Measurements from ENCODE around the gene PRSS48.
"Not testable (repeated sequence)": the region's sequence is repeated elsewhere in the genome, so short reads cannot be mapped to it uniquely, and the experiment has no call there.

PRSS48 gene, protein sequence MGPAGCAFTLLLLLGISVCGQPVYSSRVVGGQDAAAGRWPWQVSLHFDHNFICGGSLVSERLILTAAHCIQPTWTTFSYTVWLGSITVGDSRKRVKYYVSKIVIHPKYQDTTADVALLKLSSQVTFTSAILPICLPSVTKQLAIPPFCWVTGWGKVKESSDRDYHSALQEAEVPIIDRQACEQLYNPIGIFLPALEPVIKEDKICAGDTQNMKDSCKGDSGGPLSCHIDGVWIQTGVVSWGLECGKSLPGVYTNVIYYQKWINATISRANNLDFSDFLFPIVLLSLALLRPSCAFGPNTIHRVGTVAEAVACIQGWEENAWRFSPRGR

GRCh38 chr4:151276787-151277562 is at the start of gene PRSS48:
Gene PRSS48 (plus strand): TSS chr4:151277161. CDS start chr4:151277173, 12 bp downstream.
- peak in 1 of 2 donors; percentile 1 for DNase-seq (ENCODE audit: low read depth in 2 of 2)

- no peak for DNase-seq (ENCODE audit: low read depth in 2 of 2)
These were observed 49.8 kb upstream of the PRSS48 start for GRCh38 chr4:151227172-151227571.

- no peak for DNase-seq (ENCODE audit: low read depth in 2 of 2)
These were observed 49.2 kb upstream of the PRSS48 start for GRCh38 chr4:151227731-151228130.

DNA sequence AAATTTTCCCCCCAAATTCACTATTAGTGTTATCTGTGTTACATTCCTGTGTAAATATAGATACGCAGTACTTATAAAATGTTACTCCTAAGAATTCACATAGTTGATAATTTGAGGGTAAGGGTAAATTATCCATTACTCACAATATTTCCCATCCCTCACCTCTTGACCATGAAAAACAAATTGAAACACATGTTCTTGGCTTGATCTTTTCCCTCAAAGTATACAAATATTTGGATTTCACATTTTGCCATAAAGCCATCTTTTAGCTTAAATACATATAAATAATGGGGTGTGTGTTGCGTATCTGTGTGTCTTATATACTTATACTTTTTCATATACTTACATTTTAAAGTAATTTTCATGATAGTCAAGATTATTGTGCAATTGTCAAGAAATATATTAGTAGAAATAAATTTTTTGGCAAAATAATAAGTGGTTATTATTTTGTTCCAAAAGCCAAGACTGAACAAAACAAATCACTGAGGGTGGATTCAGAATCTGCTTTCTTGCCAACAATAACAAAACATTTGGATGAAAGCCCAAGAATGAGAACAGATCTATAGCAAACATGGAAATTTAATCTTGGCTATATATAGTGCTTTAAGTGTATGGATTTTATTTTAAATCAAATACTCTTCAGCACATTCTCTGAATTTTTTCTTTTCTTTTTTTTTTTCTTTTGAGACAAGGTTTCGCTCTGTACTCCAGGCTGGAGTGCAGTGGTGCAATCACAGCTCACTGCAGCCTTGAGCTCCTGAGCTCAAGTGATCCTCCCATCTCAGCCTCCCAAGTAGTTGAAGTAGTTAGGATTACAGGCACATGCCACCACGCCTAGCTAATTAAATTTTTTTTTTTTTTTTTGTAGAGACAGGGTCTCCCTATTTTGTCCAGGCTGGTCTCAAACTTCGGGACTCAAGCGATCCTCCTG is 48.5 kb upstream of the PRSS48 start:
- DNase-seq (ENCODE audit: low read depth in 2 of 2) = no peak

DNA sequence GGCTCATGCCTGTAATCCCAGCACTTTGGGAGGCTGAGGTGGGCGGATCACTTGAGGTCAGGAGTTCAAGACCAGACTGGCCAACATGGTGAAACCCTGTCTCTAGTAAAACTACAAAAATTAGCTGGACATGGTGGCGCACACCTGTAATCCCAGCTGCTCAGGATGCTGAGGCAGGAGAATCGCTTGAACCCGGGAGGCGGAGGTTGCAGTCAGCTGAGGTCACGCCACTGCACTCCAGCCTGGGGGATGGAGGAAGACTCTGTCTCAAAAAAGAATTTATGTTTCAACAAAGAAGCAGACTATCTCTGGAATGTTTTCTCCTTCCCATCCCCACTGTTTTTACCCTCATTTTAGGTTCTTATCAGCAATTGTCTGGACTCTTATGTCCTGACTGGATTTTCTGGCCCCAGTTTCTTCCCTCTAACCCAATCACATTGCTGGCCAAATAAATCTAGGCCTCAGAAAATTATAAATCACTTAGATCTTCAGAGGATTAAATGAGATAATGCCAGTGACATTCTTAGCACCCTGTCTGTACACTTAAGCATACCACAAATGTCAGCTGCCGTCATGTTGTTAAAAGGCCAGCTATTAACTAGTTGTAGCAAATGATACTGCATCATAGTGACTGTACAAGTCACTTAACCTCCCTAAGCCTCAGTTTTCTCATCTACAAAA is 44.9 kb upstream of the PRSS48 start:
- DNase-seq (ENCODE audit: low read depth in 2 of 2) = no peak

- DNase-seq (ENCODE audit: low read depth in 2 of 2) = no peak
These were observed 43.4 kb upstream of the PRSS48 start for GRCh38 chr4:151233600-151233999.

DNA sequence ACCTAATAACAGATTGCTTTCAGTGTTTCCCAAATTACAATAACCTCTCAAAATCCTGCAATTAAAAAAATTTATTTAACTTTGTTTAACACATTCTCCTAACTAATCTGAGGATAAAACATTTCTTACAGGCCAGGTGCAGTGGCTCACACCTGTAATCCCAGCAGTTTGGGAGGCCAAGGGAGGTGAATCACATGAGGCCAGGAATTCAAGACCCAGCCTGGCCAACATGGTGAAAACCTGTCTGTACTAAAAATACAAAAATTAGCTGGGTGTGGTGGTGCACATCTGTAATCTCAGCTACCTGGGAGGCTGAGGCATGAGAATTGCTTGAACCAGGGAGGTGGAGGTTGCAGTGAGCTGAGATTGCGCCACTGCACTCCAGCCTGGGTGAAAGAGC is 41.6 kb upstream of the PRSS48 start:
- not testable (repeated sequence) for DNase-seq (ENCODE audit: low read depth in 2 of 2)

DNA sequence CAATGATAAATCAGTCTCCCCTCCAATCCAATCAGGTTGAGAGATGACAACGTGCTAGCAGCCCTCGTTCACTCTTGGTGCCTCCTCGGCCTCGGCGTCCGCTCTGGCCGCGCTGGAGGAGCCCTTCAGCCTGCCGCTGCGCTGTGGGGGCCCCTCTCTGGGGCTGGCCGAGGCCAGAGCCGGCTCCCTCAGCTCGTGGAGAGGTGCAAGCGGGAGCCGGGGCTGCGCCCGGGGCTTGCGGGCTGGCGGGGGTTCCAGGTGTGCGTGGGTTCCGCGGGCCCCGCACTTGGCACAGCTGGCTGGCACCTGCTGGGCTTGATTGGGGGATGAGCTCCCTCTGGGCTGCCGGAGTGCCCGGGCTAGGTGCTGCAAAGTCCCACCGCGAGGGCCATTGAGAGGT is 40.9 kb upstream of the PRSS48 start:
- no peak for DNase-seq (ENCODE audit: low read depth in 2 of 2)

GRCh38 chr4:151238477-151238876 is 38.5 kb upstream of the PRSS48 start:
- DNase-seq (ENCODE audit: low read depth in 2 of 2) = no peak

DNA sequence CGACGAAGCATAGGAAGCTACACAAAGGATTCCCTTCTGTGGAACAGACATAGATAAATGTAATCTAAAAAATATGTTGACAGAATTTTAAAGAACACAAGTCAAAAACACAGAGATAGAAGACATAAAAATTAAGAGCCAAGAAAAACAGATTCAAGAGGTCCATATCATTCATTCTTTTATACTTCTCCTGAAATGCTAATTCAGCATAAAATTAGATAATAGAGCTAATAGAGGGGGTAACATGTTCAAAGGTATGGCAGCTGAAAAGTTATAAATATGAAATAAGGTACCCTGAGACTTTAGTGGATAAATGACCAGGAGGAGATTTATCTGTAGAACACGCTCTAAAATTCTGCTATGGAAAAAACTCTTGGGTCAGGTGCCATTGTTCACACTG is 37.4 kb upstream of the PRSS48 start:
- DNase-seq (ENCODE audit: low read depth in 2 of 2) = no peak

DNA sequence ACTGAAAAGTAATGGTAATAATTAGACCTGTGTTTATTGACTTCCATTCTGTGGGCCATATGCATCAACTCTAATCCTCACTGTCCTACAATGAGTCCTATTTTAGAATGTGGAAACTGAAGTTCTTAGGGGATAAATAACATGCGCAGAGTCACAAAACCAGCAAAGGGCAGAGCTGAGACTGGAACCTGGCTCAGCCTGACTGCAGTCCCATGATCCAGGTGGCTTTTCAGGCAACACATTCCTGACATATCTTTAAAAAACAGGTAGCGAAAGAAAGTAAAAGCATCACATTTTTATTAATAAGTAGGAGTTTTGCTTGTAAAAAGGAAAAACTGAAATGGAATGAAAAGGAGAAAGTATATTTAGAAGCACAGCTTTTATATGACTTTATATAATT is 34.7 kb upstream of the PRSS48 start:
- DNase-seq (ENCODE audit: low read depth in 2 of 2) = no peak

DNA sequence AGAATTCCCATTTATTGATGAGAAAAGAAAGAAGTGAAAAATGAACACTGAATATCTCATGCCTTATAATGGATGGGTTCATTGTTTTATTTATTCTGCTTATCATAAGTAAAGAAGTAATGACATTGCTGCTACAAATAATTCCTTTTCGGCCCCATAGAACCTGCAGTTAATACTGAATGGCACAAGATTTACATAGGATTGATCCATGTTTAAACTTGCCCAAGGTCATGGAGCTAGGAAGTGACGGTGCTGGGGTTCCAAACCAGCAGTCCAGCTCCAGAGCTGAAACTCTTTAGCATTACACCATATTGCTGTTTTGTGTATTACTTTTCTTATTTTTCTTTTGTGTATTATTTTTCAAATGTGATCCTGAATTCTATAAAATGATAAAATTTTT is 30.2 kb upstream of the PRSS48 start:
- no peak for DNase-seq (ENCODE audit: low read depth in 2 of 2)

DNA sequence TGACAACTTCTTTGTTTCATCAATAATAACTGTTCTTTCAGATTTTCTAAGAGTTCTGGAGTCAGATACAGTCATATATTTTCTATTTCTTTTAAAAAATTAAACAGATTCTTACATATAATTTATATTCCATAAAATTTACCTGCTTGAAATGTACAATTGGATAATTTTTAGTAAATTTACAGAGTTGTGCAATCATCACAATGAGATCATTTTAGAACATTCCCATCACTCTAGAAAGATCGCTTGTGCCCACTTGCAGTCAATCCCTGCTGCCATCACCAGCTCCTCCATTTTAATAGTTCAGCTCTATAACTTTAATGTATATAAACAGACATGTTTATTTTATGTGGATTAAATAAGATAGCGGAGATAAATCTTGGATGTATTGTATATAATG is 29.6 kb upstream of the PRSS48 start:
- no peak for DNase-seq (ENCODE audit: low read depth in 2 of 2)

DNA sequence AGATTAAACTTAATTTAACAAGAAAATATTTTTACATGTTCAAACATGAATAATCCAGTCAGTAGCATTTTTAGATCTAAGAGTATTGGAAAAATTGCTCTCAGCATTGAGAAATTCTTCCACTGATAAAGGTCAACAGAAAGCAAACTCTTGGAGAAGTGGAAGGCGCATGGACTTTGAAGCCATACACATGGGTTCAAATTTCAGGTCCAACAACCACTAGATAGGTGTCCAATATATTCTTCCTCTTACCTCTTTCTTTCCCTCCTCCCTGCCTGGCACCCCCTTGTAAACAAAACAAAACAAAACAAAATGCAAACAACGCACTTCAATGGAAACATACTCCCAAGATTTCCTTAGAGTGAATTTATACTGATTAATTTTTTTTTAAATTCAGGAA is 28.4 kb upstream of the PRSS48 start:
- DNase-seq (ENCODE audit: low read depth in 2 of 2) = no peak

GRCh38 chr4:151250706-151251105 is 26.3 kb upstream of the PRSS48 start:
- DNase-seq (ENCODE audit: low read depth in 2 of 2) = no peak

- DNase-seq (ENCODE audit: low read depth in 2 of 2) = no peak
These were observed 25.2 kb upstream of the PRSS48 start for GRCh38 chr4:151251603-151252304.

DNA sequence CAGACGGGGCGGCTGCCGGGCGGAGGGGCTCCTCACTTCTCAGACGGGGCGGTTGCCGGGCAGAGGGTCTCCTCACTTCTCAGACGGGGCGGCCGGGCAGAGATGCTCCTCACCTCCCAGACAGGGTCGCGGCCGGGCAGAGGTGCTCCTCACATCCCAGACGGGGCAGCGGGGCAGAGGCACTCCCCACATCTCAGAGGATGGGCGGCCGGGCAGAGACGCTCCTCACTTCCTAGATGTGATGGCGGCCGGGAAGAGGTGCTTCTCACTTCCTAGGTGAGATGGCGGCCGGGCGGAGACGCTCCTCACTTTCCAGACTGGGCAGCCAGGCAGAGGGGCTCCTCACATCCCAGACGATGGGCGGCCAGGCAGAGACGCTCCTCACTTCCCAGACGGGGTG is 21.7 kb upstream of the PRSS48 start:
- not testable (repeated sequence) for DNase-seq (ENCODE audit: low read depth in 2 of 2)

DNA sequence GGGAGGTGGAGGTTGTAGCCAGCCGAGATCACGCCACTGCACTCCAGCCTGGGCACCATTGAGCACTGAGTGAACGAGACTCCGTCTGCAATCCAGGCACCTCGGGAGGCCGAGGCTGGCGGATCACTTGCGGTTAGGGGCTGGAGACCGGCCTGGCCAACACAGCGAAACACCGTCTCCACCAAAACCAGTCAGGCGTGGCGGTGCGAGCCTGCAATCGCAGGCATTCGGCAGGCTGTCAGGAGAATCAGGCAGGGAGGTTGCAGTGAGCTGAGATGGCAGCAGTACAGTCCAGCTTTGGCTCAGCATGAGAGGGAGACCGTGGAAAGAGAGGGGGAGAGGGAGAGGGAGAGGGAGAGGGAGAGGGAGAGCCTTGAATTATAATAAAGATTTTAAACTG is 21.3 kb upstream of the PRSS48 start:
- DNase-seq (ENCODE audit: low read depth in 2 of 2) = not testable (repeated sequence)

- no peak for DNase-seq (ENCODE audit: low read depth in 2 of 2)
These were observed 20.8 kb upstream of the PRSS48 start for GRCh38 chr4:151256134-151256533.

DNA sequence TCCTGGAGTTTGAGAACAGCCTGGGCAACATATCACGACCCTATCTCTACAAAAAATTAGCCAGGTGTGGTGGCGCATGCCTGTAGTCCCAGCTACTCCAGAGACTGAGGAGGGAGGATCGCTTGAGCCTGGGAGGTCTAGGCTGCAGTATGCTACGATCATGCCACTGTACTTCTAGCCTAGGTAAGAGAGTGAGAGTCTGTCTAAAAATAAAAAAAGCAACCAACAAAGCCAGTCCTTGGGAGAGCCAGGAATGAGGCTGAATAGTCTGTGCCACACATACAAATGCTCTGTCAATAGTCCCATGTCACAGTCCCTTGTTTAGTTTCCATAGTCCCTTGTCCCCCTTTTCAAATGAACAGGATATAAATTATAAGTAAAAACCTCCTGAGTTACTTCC is 19.3 kb upstream of the PRSS48 start:
- no peak for DNase-seq (ENCODE audit: low read depth in 2 of 2)

DNA sequence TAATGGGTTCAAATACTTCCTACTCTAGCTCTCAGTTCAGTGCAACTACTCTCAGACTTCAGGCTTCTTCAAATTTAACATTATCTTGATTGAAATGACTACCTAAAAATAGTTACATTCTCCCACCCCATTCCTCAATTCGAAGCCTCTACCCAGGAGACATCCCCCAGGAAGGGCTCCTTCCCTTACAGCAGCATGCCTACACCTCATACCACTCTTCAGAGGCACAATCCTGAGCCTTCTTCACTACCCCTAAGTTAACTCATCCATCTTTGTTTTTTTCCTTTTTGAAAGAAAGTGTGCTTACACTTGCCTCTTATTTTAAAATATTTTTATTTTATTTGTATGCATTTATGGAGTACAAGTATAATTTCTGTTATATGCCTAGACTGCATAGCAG is 17.2 kb upstream of the PRSS48 start:
- no peak for DNase-seq (ENCODE audit: low read depth in 2 of 2)

Measured in stimulated activated CD8-positive, alpha-beta memory T cell treated with anti-CD3 and anti-CD28 coated beads, Interleukin-7, amount 100 ng/mL, for 1 hour (primary cell).